Stimulated activated CD8-positive, alpha-beta memory T cell treated with anti-CD3 and anti-CD28 coated beads, Interleukin-15, amount 100 ng/mL, for 24 hours (primary cell): ENCODE results near the gene ACTR6.

Source experiments
- DNase-seq: peaks from one replicate; pipeline ENCODE4 v3.0.0-alpha.2; 2020; ENCODE audit warnings: low read depth

The ACTR6 gene

GRCh38 chr12:100266835-100267602 lies 66.4 kb downstream of the ACTR6 start, which contains the start of the genes DEPDC4 and SCYL2:
Gene DEPDC4, minus strand, starts transcription at chr12:100267079. Its CDS starts 3 bp downstream, at chr12:100267076.
Gene SCYL2, plus strand, starts transcription at chr12:100267177. Its CDS starts 15,794 bp downstream, at chr12:100282971.
- DNase-seq: peak; percentile 82

GRCh38 chr12:100267603-100268281 lies 67.1 kb downstream of the ACTR6 start:
- peak; percentile 7 for DNase-seq

GRCh38 chr12:100268835-100269564 lies 68.4 kb downstream of the ACTR6 start:
- DNase-seq: no peak

- DNase-seq: no peak
Measured at GRCh38 chr12:100273782-100274181, 73.2 kb downstream of the ACTR6 start.
